GM10847 (cell line): ENCODE measurements around the gene XYLB.

Source experiments
- POLR2A ChIP-seq: IDR thresholded peaks from 2 replicates; pipeline ENCODE4 v1.6.1; 2011; ENCODE audit not compliant: insufficient read length; ENCODE audit errors: extremely low read depth

XYLB gene

GRCh38 chr3:38345879-38346586 lies 552 bp upstream of the XYLB start:
- TF ChIP-seq POLR2A: no peak

GRCh38 chr3:38347421-38348200 lies 1.0 kb downstream of the XYLB start:
- TF ChIP-seq POLR2A: no peak

GRCh38 chr3:38348903-38349302 lies 2.3 kb downstream of the XYLB start:
- TF ChIP-seq POLR2A: no peak

- no peak for TF ChIP-seq POLR2A
Observed at GRCh38 chr3:38349684-38350359, 3.2 kb downstream of the XYLB start.

GRCh38 chr3:38353151-38353550 lies 6.6 kb downstream of the XYLB start:
- no peak for TF ChIP-seq POLR2A

- no peak for TF ChIP-seq POLR2A
Observed at GRCh38 chr3:38354588-38355330, 8.2 kb downstream of the XYLB start.

GRCh38 chr3:38359038-38359437 lies 12.5 kb downstream of the XYLB start:
- no peak for TF ChIP-seq POLR2A

GRCh38 chr3:38360345-38360744 lies 13.8 kb downstream of the XYLB start:
- no peak for TF ChIP-seq POLR2A

GRCh38 chr3:38361496-38361895 lies 14.9 kb downstream of the XYLB start:
- TF ChIP-seq POLR2A: no peak

GRCh38 chr3:38362825-38363224 lies 16.2 kb downstream of the XYLB start:
- no peak for TF ChIP-seq POLR2A

GRCh38 chr3:38364721-38365400 lies 18.3 kb downstream of the XYLB start:
- no peak for TF ChIP-seq POLR2A

- no peak for TF ChIP-seq POLR2A
Observed at GRCh38 chr3:38365469-38366062, 19.0 kb downstream of the XYLB start.

- no peak for TF ChIP-seq POLR2A
Observed at GRCh38 chr3:38366082-38366481, 19.5 kb downstream of the XYLB start.

GRCh38 chr3:38367779-38368178 lies 21.2 kb downstream of the XYLB start:
- no peak for TF ChIP-seq POLR2A
